ENCODE measurements around the gene THPO.

THPO gene

DNA sequence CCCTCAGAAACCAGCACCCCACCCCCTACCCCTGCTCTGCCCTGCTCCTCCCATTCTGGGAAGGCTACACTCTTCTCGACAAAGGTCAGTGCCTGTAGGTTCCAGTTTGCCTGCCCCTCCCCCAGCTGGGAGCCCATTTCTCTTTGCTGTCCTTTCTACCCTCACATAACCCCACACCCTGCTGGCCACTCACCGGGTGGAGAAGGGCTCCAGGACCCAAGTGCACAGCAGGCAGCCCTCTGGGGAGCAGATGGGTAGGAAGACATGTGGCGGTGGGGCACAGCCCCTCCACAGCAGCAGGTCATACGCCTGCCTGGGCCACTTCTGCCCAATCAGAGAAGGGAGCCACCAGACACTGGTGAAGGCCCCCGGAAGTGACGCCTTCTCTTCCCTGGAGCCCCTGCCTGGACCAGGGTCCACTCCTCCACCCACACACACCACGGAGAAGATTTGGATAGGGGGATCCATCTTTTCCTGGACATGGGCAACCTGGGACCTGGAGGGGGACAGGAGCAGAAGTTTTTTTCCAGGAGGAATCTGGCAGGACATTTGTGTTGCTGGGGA, at the start of gene THPO:
THPO (minus strand) TSS at position 326 of the 564 bp plus-strand sequence. CDS start 1,948 bp downstream, outside the sequence.
- DNase-seq (ENCODE audit: low read depth), result no peak

DNA sequence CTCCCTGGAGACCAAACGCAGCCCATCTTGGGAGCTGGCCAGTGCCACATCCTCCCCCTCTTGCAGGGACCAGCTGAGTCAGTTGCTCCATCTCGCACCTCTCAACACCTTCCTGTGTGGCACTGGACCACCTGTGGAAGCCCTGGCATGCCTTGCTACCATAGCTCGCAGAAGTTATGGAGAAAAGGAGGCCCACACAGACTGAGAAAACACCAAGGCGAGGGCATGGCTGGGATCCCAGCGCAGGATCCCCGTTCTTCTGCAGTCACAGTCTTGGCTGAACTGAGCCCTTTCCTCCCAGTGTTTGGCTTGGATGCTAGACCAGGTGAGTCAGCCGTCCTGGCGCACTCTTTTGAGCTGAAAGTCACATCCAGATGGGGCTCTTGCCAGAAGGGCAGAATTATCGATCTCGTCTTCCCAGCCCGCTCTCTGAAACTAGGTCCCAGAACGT, 48.7 kb upstream of the THPO start:
- DNase-seq (ENCODE audit: low read depth), result no peak

GRCh38 chr3:184423561-184423960, 45.6 kb upstream of the THPO start:
- no peak for DNase-seq (ENCODE audit: low read depth)

DNA sequence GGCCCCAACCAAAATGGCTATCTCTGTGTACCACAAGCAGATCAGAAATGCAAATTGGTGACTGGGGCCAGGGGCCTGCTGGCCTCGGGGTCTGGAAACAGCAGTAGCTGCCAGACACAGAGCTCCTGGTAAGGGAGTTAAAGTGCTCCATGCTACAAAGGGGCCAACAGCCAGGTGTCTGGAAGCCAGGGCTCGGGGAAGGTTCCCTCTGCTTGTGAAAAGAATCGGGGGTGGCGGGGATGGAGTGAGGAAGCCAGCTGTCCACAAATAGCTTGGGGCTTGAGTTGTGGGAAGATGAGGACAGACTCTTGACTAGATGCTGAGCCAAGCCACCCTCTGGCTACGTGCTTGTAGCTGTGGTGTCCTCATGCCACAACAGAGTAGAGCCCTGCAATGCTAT, 41.2 kb upstream of the THPO start:
- no peak for DNase-seq (ENCODE audit: low read depth)

- DNase-seq (ENCODE audit: low read depth), result peak; percentile 75
Observed at GRCh38 chr3:184417619-184418327, 39.8 kb upstream of the THPO start.

- DNase-seq (ENCODE audit: low read depth), result no peak
Observed at GRCh38 chr3:184415203-184415490, 37.1 kb upstream of the THPO start.

DNA sequence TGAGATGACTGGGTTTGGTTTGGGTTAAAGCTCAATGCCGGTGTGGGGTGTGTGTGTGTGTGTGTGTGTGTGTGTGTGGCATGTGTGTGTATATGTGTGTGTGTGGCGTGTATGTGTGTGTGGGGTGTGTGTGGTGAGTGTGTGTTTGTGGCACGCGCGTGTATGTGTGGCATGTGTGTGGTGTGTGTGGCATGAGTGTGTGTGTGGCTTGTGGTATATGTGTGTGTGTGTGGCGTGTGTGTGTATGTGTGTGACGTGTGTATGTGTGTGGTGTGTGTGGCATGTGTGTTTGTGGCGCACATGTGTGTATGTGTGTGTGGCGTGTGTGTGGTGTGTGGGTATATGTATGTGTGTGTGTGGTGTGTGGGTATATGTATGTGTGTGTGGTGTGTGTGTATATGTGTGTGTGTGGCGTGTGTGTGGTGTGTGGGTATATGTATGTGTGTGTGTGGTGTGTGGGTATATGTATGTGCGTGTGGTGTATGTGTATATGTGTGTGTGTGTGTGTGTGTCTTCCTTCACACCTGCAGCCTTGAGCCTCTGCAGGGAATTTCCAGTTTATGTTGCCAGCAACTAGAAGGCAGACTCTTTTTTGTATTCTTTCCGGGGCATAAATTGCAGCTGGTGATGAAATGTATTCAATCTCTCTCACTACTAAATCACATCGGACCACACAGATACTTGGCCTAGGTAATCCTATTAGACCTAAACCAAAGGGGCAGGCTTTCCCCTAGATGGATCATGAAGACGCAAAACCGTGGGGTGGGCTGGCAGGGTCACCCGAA, 36.6 kb upstream of the THPO start:
- DNase-seq (ENCODE audit: low read depth), result no peak

DNA sequence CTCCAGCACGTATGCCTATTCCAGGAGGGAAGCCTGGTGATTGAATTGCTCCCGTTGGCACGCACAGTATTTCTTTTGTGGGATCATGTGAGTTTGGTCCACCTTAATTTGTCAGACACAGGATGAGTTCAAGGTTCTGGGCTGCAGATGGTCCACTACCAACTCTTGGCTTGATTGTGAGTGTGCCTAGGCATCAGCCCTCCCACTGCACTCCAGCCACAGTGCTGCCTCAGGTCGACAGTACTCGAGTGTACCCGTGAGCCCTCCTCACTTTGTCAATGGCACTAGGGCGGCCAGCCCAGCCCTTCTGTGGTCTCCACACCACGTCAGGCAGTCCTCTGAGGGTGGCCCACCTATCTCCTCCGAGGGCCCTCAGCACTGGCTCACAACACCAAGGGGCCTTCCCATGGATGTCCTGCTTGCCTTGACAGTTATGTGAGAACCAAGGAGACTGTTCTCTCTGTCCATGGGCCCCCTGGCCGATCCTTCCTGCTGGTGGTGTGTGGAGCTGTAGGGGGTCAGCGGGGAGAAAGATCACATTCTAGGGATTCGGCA, 32.0 kb upstream of the THPO start:
- no peak for DNase-seq (ENCODE audit: low read depth)

DNA sequence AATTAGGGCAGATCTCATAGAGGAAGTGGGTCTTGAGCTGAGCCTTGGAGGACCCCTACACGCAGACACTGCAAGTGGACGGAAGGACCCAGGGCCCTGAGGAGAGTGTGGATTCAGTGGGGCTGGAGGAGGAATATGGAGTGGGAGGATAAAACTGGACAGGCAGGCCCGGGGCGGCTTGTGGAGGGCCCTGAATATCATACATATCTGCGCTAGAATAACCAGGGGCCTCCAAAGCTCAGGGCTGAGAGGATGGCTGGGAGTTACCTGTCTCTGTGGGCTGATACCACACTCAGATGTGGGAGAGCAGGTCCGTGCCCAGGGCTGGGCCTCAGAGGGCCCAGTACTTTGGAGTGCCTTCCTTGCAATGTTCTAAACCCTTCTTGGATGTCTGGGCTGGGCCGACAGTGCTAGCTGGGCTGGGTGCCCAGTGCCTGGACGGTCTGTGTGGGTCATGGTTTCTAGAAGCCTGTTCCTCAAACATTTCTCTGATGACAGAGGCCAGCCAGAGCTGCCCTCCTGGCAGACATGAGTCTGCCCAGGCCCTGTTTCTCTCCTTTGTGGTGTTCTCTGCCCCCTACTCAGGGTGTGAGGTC, 31.4 kb upstream of the THPO start:
- DNase-seq (ENCODE audit: low read depth), result no peak

DNA sequence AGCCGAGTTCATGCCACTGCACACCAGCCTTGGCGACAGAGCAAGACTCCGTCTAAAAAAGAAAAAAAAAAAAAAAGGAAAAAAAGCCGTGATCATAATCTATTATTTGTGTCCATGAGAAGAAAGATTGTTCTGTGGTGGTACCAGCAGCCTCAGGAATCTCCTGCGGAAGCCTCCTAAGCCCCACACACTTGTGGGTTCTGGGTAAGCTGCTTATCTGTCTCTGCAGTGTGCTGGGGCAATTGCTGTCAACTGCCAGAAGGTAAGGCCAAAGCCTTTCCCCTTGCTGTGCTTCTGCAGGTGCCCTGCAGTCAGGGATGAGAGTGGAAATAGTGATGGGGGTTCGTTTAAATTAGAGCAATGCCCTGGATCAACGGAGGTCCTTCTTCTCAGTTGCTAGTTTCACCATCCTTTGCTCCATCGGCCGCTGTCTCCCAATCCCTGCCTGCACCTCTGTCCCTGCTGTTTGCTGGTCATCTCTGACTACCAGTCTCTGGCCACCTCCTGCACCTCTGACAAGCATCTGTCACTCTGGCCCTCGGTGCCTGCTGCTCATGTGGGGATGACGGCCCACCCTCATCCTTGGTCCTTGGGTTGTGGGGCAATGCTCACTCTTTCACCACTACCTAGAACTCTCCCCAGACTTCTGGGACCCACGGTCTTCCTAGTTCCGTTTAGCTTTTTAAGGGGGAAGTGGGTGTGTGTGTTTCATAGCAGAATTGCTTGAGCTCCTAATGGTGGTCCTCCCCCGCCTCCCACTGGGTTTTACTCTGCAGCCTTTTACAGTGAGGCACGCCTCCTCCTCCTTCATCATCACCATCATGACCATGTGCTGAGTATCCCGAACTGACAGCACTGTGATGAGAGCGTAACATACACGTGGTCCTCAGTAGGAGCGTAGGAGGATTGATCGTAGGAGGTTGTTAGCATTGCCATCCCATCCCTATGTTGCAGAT, 27.3 kb upstream of the THPO start:
- DNase-seq (ENCODE audit: low read depth), result no peak

DNA sequence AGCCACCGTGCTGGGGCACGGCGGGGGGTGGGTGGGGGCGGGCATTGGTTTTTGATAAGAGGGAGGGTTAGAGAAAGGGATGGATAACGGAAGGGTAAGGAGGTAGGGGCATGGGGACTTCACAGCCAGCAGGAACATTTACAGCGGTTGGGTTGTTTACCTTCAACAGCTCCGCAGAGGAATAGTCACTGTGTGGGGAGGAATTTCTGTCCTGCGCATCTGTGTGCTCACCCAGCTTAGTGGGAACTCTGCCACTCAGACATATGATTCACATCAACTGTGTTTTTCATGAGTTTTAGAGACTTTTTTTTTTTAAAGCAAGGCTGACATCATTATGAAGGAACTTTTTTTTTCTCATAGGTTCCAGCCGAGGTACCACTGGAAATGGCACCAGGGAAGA, 21.4 kb upstream of the THPO start:
- peak; percentile 84 for DNase-seq (ENCODE audit: low read depth)

DNA sequence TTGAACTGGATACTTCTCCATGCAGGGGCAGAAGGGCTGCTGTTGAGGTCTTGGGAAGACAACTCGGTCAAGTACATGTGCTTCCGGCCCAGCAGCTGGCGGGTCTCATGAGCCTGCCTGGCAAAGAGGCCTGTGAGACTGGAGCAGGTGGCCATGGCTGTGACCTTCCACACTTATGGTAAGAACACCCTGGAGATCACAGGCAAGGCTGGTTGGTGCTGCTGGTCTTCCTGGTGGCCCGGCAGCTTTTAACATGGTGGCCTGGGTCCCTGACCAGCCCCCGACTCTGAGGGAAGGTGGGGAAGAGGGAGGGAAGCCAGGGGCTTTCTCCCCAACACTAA, 17.3 kb upstream of the THPO start:
- DNase-seq (ENCODE audit: low read depth), result no peak

DNA sequence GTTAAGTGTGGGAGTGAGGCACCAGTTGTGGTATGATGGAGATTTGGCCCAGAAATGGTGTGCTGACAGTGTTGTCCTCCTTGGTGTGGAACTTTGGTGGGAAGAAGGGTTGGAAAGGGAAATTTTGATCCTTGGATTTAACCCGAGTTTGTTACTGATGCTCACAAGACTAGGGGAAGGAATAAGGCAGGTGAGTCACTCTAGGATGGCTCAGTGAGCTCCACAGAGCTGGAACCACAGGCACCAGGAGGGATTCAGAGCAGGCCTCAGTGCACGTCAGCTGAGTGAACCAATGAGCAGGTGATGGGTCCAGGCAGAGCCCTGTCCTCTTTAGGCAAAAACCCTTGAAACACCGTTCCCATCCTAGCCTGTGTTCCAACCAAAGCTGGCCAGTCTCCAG, 13.3 kb upstream of the THPO start:
- peak; percentile 28 for DNase-seq (ENCODE audit: low read depth)

- DNase-seq (ENCODE audit: low read depth), result no peak
Observed at GRCh38 chr3:184389935-184390528, 12.0 kb upstream of the THPO start.

- no peak for DNase-seq (ENCODE audit: low read depth)
Observed at GRCh38 chr3:184389384-184389783, 11.4 kb upstream of the THPO start.

- no peak for DNase-seq (ENCODE audit: low read depth)
Observed at GRCh38 chr3:184388936-184389230, 10.9 kb upstream of the THPO start.

- no peak for DNase-seq (ENCODE audit: low read depth)
Observed at GRCh38 chr3:184388164-184388935, 10.3 kb upstream of the THPO start.

DNA sequence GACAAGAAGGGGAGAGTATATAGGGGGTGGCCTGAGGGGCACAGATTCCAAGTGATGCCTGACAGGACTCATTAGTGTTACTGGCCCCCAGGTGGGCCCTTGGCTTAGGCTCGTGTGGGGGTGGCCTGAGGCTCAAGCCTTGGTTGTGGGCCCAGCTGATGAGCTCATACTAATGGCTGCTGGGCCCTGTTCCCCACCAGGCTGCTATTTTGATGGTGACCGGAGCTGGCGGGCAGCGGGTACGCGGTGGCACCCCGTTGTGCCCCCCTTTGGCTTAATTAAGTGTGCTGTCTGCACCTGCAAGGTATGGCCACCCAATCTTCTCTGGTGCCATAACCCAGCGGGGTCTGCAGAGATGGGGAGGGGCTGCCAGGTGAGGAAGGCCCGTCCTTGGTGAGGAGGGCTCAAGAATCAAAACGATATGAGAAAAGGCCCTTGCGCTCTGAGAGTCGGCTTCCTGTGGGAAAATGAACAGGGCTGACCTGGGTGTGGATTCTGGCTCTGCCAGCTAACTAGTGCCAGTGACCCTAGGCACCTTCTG, 9.2 kb upstream of the THPO start:
- DNase-seq (ENCODE audit: low read depth), result no peak

DNA sequence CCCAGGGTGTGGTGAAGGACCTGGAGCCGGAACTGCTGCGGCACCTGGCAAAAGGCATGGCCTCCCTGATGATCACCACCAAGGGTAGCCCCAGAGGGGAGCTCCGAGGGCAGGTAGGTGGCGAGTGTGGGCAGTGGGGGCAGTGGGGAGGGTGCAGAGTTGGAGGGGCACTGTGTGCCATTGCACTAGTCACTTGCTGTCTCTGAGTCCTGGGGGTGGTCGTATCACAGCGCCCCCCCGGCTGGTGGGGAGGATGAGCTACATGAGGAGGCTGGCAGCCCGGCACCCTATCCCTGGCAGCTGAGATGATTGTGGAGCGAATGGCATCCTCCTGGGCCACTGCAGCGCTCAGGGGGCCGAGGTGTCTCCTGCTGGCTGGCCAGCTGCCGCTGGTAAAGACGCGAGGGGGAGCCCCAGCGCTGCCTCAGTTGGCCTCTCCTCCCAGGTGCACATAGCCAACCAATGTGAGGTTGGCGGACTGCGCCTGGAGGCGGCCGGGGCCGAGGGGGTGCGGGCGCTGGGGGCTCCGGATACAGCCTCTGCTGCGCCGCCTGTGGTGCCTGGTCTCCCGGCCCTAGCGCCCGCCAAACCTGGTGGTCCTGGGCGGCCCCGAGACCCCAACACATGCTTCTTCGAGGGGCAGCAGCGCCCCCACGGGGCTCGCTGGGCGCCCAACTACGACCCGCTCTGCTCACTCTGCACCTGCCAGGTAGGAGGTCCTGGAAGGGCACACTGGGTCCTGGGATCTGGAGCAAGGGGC, 8.2 kb upstream of the THPO start:
- DNase-seq (ENCODE audit: low read depth), result no peak
